WTC11 (cell line): ENCODE measurements around the gene PZP. TPM values are rescaled to one million over a fixed set of nuclear protein-coding genes. Genes with fewer than 3 reads are reported as not detected.

Experiments used
- ATAC-seq: fragments of 200-7000 bp; cut with Tn5 transposase; 2 replicates; pipeline ENCODE4 v1.10.0; 2021; ENCODE audit warnings: mild to moderate bottlenecking, moderate library complexity
- CTCF ChIA-PET: fragments of 300-600 bp; sonication (Branson Sonifier 250); formaldehyde crosslinking; loops from one replicate; lab custom pipeline; 2021; ENCODE audit warnings: antibody characterized with exemption; lab: Charles Lee
- POLR2A ChIA-PET: fragments of 350-600 bp; sonication (Branson Sonifier 250); formaldehyde crosslinking; loops from one replicate; lab custom pipeline; 2021; ENCODE audit warnings: antibody characterized with exemption; lab: Charles Lee
- DNase-seq: peaks from one replicate; pipeline ENCODE4 v3.0.0; 2021; ENCODE audit warnings: low spot score
- H3K27ac Mint-ChIP-seq: 2 replicates; pipeline ENCODE4 v1.8.0; 2021; ENCODE audit warnings: mixed read lengths
- H3K27me3 Mint-ChIP-seq: 2 replicates; pipeline ENCODE4 v1.8.0; 2021; ENCODE audit warnings: low read depth, mild to moderate bottlenecking, moderate library complexity, mixed read lengths
- H3K36me3 Mint-ChIP-seq: 2 replicates; pipeline ENCODE4 v1.8.0; 2021; ENCODE audit warnings: mixed read lengths
- H3K4me1 Mint-ChIP-seq: 2 replicates; pipeline ENCODE4 v1.8.0; 2022; ENCODE audit warnings: mixed read lengths
- H3K4me3 Mint-ChIP-seq: 2 replicates; pipeline ENCODE4 v1.8.0; 2021; ENCODE audit warnings: mild to moderate bottlenecking, moderate library complexity, mixed read lengths
- H3K9me3 Mint-ChIP-seq: 2 replicates; pipeline ENCODE4 v1.8.0; 2021; ENCODE audit warnings: mixed read lengths
- FOXJ3 ChIP-seq: sonication (generic); formaldehyde crosslinking; IDR thresholded peaks from 2 replicates; pipeline ENCODE4 v1.9.0; 2021; ENCODE audit warnings: missing genetic modification reagents, mild to moderate bottlenecking, borderline replicate concordance
- GRHL2 ChIP-seq: fragments of 250-450 bp; sonication (Bioruptor Pico); IDR thresholded peaks from 2 replicates; pipeline ENCODE4 v1.8.0; 2022; ENCODE audit warnings: mild to moderate bottlenecking, moderate library complexity; ENCODE audit not compliant: insufficient replicate concordance, severe bottlenecking
- IRF2 ChIP-seq: sonication (generic); formaldehyde crosslinking; IDR thresholded peaks from 2 replicates; pipeline ENCODE4 v1.8.0; 2022; ENCODE audit warnings: low read depth, missing genetic modification reagents, borderline replicate concordance
- KAT7 ChIP-seq: sonication (generic); formaldehyde crosslinking; IDR thresholded peaks from 2 replicates; pipeline ENCODE4 v1.8.1; 2023; ENCODE audit warnings: missing genetic modification reagents, mild to moderate bottlenecking, borderline replicate concordance
- NR1H2 ChIP-seq: sonication (generic); formaldehyde crosslinking; IDR thresholded peaks from 2 replicates; pipeline ENCODE4 v1.9.0; 2021; ENCODE audit warnings: mild to moderate bottlenecking, moderate library complexity, missing genetic modification reagents
- PRRX2 ChIP-seq: fragments of 250-450 bp; sonication (Bioruptor Pico); IDR thresholded peaks from 2 replicates; pipeline ENCODE4 v1.8.0; 2021; ENCODE audit warnings: mild to moderate bottlenecking
- SP1 ChIP-seq: sonication (generic); formaldehyde crosslinking; conservative IDR thresholded peaks from 2 replicates; pipeline ENCODE4 v1.8.1; 2022; ENCODE audit warnings: missing genetic modification reagents
- TCF7 ChIP-seq: sonication (generic); formaldehyde crosslinking; IDR thresholded peaks from 2 replicates; pipeline ENCODE4 v1.8.0; 2022; ENCODE audit warnings: mild to moderate bottlenecking, low read depth, missing genetic modification reagents, moderate library complexity
- TEAD4 ChIP-seq: sonication (generic); formaldehyde crosslinking; IDR thresholded peaks from 2 replicates; pipeline ENCODE4 v1.8.0; 2022; ENCODE audit warnings: mild to moderate bottlenecking, missing genetic modification reagents
- ZBTB21 ChIP-seq: sonication (generic); formaldehyde crosslinking; IDR thresholded peaks from 2 replicates; pipeline ENCODE4 v1.8.1; 2023; ENCODE audit warnings: mild to moderate bottlenecking, missing genetic modification reagents, borderline replicate concordance
- ZNF219 ChIP-seq: sonication (generic); formaldehyde crosslinking; IDR thresholded peaks from 2 replicates; pipeline ENCODE4 v1.8.0; 2023; ENCODE audit warnings: missing genetic modification reagents, mild to moderate bottlenecking, borderline replicate concordance
- ZNF671 ChIP-seq: fragments of 250-450 bp; sonication (Bioruptor Pico); IDR thresholded peaks from 2 replicates; pipeline ENCODE4 v1.8.0; 2021; ENCODE audit warnings: mild to moderate bottlenecking
- total RNA-seq: library from RNA; stranded (reverse); gene quantifications from 3 replicates; pipeline ENCODE4 v1.2.3, GENCODE V29; 2021
- TF ChIP-seq, protein P1 (sequence below): sonication (generic); formaldehyde crosslinking; IDR thresholded peaks from 2 replicates; pipeline ENCODE4 v1.8.0; 2023; ENCODE audit warnings: missing genetic modification reagents, mild to moderate bottlenecking, borderline replicate concordance
- TF ChIP-seq, protein P2 (sequence below): fragments of 250-450 bp; sonication (Bioruptor Pico); IDR thresholded peaks from 2 replicates; pipeline ENCODE4 v1.9.0; 2021; ENCODE audit warnings: mild to moderate bottlenecking
- TF ChIP-seq, protein P3 (sequence below): sonication (generic); formaldehyde crosslinking; IDR thresholded peaks from 2 replicates; pipeline ENCODE4 v1.8.1; 2022; ENCODE audit warnings: low read depth, mild to moderate bottlenecking, moderate library complexity, missing genetic modification reagents, borderline replicate concordance
- TF ChIP-seq, protein P4 (sequence below): sonication (generic); formaldehyde crosslinking; IDR thresholded peaks from 2 replicates; pipeline ENCODE4 v1.8.1; 2023; ENCODE audit warnings: mild to moderate bottlenecking, moderate library complexity, missing genetic modification reagents
- TF ChIP-seq, protein P5 (sequence below): sonication (generic); formaldehyde crosslinking; IDR thresholded peaks from 2 replicates; pipeline ENCODE4 v1.8.1; 2023; ENCODE audit warnings: mild to moderate bottlenecking, missing genetic modification reagents, moderate library complexity
- TF ChIP-seq, protein P6 (sequence below): fragments of 250-450 bp; sonication (Bioruptor Pico); IDR thresholded peaks from 2 replicates; pipeline ENCODE4 v1.8.0; 2021; ENCODE audit warnings: mild to moderate bottlenecking
- TF ChIP-seq, protein P7 (sequence below): sonication (generic); formaldehyde crosslinking; IDR thresholded peaks from 2 replicates; pipeline ENCODE4 v1.8.1; 2023; ENCODE audit warnings: mild to moderate bottlenecking, missing genetic modification reagents

The PZP gene
- total RNA-seq, 1 experiment from 2014 or later: 0.15 TPM

DNA sequence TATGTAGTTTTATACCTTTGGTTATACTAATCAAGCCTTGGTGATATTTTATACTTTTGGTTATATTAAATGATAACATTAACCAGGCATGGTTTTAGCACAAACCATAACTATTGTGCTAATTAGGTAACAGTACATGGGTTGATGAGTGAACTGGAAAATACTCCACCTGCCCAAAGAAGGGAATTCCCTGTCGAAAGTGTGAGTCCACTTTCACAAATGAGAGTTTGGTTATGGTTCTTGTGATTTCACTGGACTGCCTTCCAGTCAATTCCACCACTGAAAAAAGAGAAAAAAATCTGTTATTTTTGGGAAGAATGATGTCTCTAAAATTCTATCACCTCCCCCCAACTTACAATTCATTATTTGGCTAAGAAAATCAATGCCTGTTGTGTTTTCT lies 102.1 kb downstream of the PZP start:
- H3K4me1 Mint-ChIP-seq: no peaks in the 10 kb centered on the region
- no peaks in the 10 kb centered on the region for H3K27me3 Mint-ChIP-seq
- no peak overlapping the region for H3K27ac Mint-ChIP-seq
- H3K36me3 Mint-ChIP-seq: no peaks in the 10 kb centered on the region
- DNase-seq (no peak), ATAC-seq (no peak)
- H3K9me3 Mint-ChIP-seq: no peaks in the 10 kb centered on the region
- TF ChIP-seq, protein P1, sequence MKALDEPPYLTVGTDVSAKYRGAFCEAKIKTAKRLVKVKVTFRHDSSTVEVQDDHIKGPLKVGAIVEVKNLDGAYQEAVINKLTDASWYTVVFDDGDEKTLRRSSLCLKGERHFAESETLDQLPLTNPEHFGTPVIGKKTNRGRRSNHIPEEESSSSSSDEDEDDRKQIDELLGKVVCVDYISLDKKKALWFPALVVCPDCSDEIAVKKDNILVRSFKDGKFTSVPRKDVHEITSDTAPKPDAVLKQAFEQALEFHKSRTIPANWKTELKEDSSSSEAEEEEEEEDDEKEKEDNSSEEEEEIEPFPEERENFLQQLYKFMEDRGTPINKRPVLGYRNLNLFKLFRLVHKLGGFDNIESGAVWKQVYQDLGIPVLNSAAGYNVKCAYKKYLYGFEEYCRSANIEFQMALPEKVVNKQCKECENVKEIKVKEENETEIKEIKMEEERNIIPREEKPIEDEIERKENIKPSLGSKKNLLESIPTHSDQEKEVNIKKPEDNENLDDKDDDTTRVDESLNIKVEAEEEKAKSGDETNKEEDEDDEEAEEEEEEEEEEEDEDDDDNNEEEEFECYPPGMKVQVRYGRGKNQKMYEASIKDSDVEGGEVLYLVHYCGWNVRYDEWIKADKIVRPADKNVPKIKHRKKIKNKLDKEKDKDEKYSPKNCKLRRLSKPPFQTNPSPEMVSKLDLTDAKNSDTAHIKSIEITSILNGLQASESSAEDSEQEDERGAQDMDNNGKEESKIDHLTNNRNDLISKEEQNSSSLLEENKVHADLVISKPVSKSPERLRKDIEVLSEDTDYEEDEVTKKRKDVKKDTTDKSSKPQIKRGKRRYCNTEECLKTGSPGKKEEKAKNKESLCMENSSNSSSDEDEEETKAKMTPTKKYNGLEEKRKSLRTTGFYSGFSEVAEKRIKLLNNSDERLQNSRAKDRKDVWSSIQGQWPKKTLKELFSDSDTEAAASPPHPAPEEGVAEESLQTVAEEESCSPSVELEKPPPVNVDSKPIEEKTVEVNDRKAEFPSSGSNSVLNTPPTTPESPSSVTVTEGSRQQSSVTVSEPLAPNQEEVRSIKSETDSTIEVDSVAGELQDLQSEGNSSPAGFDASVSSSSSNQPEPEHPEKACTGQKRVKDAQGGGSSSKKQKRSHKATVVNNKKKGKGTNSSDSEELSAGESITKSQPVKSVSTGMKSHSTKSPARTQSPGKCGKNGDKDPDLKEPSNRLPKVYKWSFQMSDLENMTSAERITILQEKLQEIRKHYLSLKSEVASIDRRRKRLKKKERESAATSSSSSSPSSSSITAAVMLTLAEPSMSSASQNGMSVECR (CRISPR knock-in tag): no peak
- TF ChIP-seq, protein P2, sequence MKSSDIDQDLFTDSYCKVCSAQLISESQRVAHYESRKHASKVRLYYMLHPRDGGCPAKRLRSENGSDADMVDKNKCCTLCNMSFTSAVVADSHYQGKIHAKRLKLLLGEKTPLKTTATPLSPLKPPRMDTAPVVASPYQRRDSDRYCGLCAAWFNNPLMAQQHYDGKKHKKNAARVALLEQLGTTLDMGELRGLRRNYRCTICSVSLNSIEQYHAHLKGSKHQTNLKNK: no peak
- TF ChIP-seq, protein P3, sequence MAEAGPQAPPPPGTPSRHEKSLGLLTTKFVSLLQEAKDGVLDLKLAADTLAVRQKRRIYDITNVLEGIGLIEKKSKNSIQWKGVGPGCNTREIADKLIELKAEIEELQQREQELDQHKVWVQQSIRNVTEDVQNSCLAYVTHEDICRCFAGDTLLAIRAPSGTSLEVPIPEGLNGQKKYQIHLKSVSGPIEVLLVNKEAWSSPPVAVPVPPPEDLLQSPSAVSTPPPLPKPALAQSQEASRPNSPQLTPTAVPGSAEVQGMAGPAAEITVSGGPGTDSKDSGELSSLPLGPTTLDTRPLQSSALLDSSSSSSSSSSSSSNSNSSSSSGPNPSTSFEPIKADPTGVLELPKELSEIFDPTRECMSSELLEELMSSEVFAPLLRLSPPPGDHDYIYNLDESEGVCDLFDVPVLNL (CRISPR knock-in tag): no peak
- TF ChIP-seq ZNF671 (CRISPR knock-in tag) (no peak), NR1H2 (CRISPR knock-in tag) (no peak), FOXJ3 (no peak)
- POLR2A ChIA-PET: no interaction called here
- CTCF ChIA-PET: no interaction called here
- H3K4me3 Mint-ChIP-seq: no peak overlapping the region

DNA sequence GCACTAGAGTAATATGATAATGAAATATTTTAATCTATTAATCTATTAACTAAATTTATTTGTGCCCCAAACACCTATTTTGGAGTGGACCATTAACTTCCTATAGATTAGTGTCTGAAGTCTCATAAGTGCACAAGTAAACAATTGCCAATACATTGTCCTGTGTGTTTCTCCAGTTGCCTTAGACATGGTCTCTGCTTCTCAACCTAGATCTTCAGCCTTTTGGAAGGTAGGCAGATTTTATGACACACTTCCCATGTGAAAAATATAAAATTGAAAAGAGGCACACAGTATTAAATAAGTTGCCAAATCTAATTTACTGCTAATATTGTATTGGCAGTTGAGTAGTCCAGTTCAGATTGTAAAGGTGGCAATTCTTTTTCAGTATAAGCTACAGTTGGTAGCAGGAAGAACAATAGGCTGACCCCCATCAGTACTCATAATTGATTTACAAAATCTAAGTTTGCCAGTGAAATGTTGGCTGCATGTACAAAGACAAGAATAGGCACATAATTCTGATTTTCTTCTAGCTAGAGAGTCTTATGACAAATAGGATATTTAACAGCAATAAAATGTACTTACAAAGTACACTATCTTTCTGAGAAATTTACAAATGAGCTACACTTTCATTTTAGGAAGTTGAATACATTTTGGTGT lies 103.3 kb downstream of the PZP start:
- ChIA-PET CTCF (no interaction called here), POLR2A (no interaction called here)
- Mint-ChIP-seq H3K4me3 (no peak overlapping the region), H3K4me1 (no peaks in the 10 kb centered on the region), H3K27me3 (no peaks in the 10 kb centered on the region), H3K36me3 (no peaks in the 10 kb centered on the region), H3K27ac (no peak overlapping the region)
- DNase-seq: no peak
- TF ChIP-seq SP1 (CRISPR knock-in tag) (no peak), IRF2 (CRISPR knock-in tag) (no peak), TEAD4 (CRISPR knock-in tag) (no peak), PRRX2 (CRISPR knock-in tag) (no peak), ZBTB21 (CRISPR knock-in tag) (no peak), KAT7 (no peak)
- TF ChIP-seq, protein P4, sequence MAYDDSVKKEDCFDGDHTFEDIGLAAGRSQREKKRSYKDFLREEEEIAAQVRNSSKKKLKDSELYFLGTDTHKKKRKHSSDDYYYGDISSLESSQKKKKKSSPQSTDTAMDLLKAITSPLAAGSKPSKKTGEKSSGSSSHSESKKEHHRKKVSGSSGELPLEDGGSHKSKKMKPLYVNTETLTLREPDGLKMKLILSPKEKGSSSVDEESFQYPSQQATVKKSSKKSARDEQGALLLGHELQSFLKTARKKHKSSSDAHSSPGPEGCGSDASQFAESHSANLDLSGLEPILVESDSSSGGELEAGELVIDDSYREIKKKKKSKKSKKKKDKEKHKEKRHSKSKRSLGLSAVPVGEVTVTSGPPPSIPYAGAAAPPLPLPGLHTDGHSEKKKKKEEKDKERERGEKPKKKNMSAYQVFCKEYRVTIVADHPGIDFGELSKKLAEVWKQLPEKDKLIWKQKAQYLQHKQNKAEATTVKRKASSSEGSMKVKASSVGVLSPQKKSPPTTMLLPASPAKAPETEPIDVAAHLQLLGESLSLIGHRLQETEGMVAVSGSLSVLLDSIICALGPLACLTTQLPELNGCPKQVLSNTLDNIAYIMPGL (CRISPR knock-in tag): no peak
- TF ChIP-seq, protein P5, sequence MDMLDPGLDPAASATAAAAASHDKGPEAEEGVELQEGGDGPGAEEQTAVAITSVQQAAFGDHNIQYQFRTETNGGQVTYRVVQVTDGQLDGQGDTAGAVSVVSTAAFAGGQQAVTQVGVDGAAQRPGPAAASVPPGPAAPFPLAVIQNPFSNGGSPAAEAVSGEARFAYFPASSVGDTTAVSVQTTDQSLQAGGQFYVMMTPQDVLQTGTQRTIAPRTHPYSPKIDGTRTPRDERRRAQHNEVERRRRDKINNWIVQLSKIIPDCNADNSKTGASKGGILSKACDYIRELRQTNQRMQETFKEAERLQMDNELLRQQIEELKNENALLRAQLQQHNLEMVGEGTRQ: no peak
- TF ChIP-seq, all 79 proteins: peak for 0
- ATAC-seq: no peak
- H3K9me3 Mint-ChIP-seq: no peaks in the 10 kb centered on the region

DNA sequence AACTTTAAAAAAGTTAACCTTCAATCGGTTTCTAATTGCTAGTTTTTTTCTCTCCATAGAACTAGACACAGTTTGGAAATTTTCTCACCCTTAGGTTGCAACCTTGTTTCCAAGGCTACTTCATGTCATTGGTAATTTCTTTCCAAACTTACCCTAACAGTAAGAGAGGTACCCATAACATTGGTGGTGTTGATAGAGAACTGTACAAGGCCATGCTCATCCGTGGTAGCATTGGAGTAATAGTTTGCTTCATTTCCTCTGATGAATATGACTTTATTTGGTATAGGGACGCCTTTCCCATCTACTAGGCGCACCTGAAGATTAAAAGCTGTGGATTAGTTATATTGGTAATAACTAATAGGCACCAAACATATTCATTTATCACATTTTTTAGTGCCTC lies 104.1 kb downstream of the PZP start:
- no peaks in the 10 kb centered on the region for H3K9me3 Mint-ChIP-seq
- DNase-seq (no peak), ATAC-seq (no peak)
- no peak overlapping the region for H3K27ac Mint-ChIP-seq
- ChIA-PET POLR2A (no interaction called here), CTCF (no interaction called here)
- no peaks in the 10 kb centered on the region for H3K27me3 Mint-ChIP-seq
- no peak overlapping the region for H3K4me3 Mint-ChIP-seq
- no peaks in the 10 kb centered on the region for H3K36me3 Mint-ChIP-seq
- no peaks in the 10 kb centered on the region for H3K4me1 Mint-ChIP-seq
- no peak for TF ChIP-seq TCF7 (CRISPR knock-in tag)
- TF ChIP-seq FOXJ3: no peak
- TF ChIP-seq, protein P6, sequence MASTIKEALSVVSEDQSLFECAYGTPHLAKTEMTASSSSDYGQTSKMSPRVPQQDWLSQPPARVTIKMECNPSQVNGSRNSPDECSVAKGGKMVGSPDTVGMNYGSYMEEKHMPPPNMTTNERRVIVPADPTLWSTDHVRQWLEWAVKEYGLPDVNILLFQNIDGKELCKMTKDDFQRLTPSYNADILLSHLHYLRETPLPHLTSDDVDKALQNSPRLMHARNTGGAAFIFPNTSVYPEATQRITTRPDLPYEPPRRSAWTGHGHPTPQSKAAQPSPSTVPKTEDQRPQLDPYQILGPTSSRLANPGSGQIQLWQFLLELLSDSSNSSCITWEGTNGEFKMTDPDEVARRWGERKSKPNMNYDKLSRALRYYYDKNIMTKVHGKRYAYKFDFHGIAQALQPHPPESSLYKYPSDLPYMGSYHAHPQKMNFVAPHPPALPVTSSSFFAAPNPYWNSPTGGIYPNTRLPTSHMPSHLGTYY (CRISPR knock-in tag): no peak
- TF ChIP-seq, protein P7, sequence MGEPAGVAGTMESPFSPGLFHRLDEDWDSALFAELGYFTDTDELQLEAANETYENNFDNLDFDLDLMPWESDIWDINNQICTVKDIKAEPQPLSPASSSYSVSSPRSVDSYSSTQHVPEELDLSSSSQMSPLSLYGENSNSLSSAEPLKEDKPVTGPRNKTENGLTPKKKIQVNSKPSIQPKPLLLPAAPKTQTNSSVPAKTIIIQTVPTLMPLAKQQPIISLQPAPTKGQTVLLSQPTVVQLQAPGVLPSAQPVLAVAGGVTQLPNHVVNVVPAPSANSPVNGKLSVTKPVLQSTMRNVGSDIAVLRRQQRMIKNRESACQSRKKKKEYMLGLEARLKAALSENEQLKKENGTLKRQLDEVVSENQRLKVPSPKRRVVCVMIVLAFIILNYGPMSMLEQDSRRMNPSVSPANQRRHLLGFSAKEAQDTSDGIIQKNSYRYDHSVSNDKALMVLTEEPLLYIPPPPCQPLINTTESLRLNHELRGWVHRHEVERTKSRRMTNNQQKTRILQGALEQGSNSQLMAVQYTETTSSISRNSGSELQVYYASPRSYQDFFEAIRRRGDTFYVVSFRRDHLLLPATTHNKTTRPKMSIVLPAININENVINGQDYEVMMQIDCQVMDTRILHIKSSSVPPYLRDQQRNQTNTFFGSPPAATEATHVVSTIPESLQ: no peak
- no peak for TF ChIP-seq GRHL2 (CRISPR knock-in tag)
- no peak for TF ChIP-seq ZNF219 (CRISPR knock-in tag)
